Measurements from ENCODE around the gene SGCD.

- TF ChIP-seq CTCF (IDR thresholded peaks at IDR 0.05) = no peak
- no peak for TF ChIP-seq POLR2A (IDR thresholded peaks at IDR 0.05)
- TF ChIP-seq EP300 (IDR thresholded peaks at IDR 0.05) = no peak
These were observed 472.2 kb downstream of the SGCD start for GRCh38 chr5:156799171-156799570.
